A673 (cell line): Measurements from ENCODE around the gene ATP2B2. TPM values are rescaled to one million over a fixed set of nuclear protein-coding genes. Genes with fewer than 3 reads are reported as not detected.

Source experiments
- BruUV-seq: library from RNA; stranded (reverse); fragments of 400-500 nt; replicated peaks from 2 replicates; lab custom pipeline; 2021; lab: Mats Ljungman, UMichigan
- CTCF ChIA-PET: fragments of 300-600 bp; sonication (Branson Sonifier 250); formaldehyde crosslinking; loops from one replicate; lab custom pipeline; 2022; ENCODE audit warnings: antibody characterized with exemption; lab: Charles Lee
- POLR2A ChIA-PET: fragments of 300-600 bp; sonication (Branson Sonifier 250); formaldehyde crosslinking; loops from one replicate; lab custom pipeline; 2022; ENCODE audit warnings: antibody characterized with exemption; ENCODE audit not compliant: low non-redundant PET; lab: Charles Lee
- DNase-seq: peaks from one replicate; pipeline ENCODE4 v3.0.0-alpha.2; 2015; ENCODE audit warnings: low spot score
- H3K27ac ChIP-seq: fragments of 200-600 bp; sonication (generic); 2 replicates; pipeline ENCODE4 v1.5.1; 2016; ENCODE audit warnings: mixed run types, low read depth, mild to moderate bottlenecking, mixed read lengths, antibody characterized with exemption, low read length; ENCODE audit not compliant: poor library complexity, severe bottlenecking
- H3K27me3 ChIP-seq: fragments of 200-600 bp; sonication (generic); replicated peaks from 2 replicates; pipeline ENCODE4 v1.6.1; 2017; ENCODE audit warnings: mixed run types, low read depth, mild to moderate bottlenecking, mixed read lengths, antibody characterized with exemption, low read length; ENCODE audit not compliant: insufficient read depth, poor library complexity
- H3K36me3 ChIP-seq: fragments of 200-600 bp; sonication (generic); 2 replicates; pipeline ENCODE4 v1.6.1; 2016; ENCODE audit warnings: mixed run types, mild to moderate bottlenecking, mixed read lengths, antibody characterized with exemption, low read length; ENCODE audit not compliant: insufficient read depth, poor library complexity, severe bottlenecking
- H3K4me1 ChIP-seq: fragments of 200-600 bp; sonication (generic); 2 replicates; pipeline ENCODE4 v1.6.1; 2017; ENCODE audit warnings: mixed run types, mild to moderate bottlenecking, mixed read lengths, antibody characterized with exemption, low read length; ENCODE audit not compliant: insufficient read depth, poor library complexity, severe bottlenecking
- H3K4me3 ChIP-seq: fragments of 200-600 bp; sonication (generic); 2 replicates; pipeline ENCODE4 v1.5.1; 2016; ENCODE audit warnings: low read depth, mixed run types, mild to moderate bottlenecking, mixed read lengths, low read length; ENCODE audit not compliant: poor library complexity, severe bottlenecking
- H3K9me3 ChIP-seq: fragments of 200-600 bp; sonication (generic); 2 replicates; pipeline ENCODE4 v1.6.1; 2016; ENCODE audit warnings: mixed run types, low read depth, mild to moderate bottlenecking, mixed read lengths, antibody characterized with exemption, low read length; ENCODE audit not compliant: poor library complexity, severe bottlenecking
- CTCF ChIP-seq: fragments of 300-800, 200-600 bp; sonication (generic); conservative IDR thresholded peaks from 2 replicates; pipeline ENCODE4 v1.5.1; 2017; ENCODE audit warnings: low read depth, mild to moderate bottlenecking, antibody characterized with exemption, low read length, moderate library complexity, mixed read lengths
- EZH2 ChIP-seq: fragments of 200-600 bp; sonication (generic); IDR thresholded peaks from 2 replicates; pipeline ENCODE4 v1.6.1; 2017; ENCODE audit warnings: borderline replicate concordance, low read depth, mild to moderate bottlenecking, mixed read lengths, antibody characterized with exemption, low read length; ENCODE audit not compliant: poor library complexity, severe bottlenecking
- intact Hi-C: fragments of 100-400 bp; cut with micrococcal nuclease; formaldehyde crosslinking; loops from one replicate; pipeline ENCODE4 v1.10.0; 2022; ENCODE audit not compliant: unreplicated experiment
- total RNA-seq: library from RNA; stranded (reverse); gene quantifications from 2 replicates; pipeline ENCODE4 v1.2.3, GENCODE V29; 2021

ATP2B2 gene
- total RNA-seq, 1 experiment from 2014 or later, result 0.17 TPM

GRCh38 chr3:10393514-10393913 lies 111.9 kb downstream of the ATP2B2 start:
- Histone ChIP-seq H3K36me3 (no peaks in the 10 kb centered on the region), H3K27me3 (no peaks in the 10 kb centered on the region), H3K4me1 (no peaks in the 10 kb centered on the region), H3K27ac (no peak overlapping the region), H3K9me3 (no peaks in the 10 kb centered on the region), H3K4me3 (no peak overlapping the region)
- no peak for TF ChIP-seq CTCF
- no peak for TF ChIP-seq EZH2
- CTCF ChIA-PET, result no interaction called here
- no TSS peak for BruUV-seq
- DNase-seq, result no peak
- POLR2A ChIA-PET, result no interaction called here
- intact Hi-C loops, result no loop called here

GRCh38 chr3:10392906-10393461 lies 112.4 kb downstream of the ATP2B2 start:
- Histone ChIP-seq H3K4me1 (no peaks in the 10 kb centered on the region), H3K36me3 (no peaks in the 10 kb centered on the region), H3K27me3 (no peaks in the 10 kb centered on the region), H3K9me3 (peaks cover 1% of the 10 kb centered on the region), H3K4me3 (no peak overlapping the region), H3K27ac (no peak overlapping the region)
- intact Hi-C loops, result no loop called here
- ChIA-PET POLR2A (no interaction called here), CTCF (no interaction called here)
- TF ChIP-seq EZH2, result no peak
- no peak for TF ChIP-seq CTCF
- no TSS peak for BruUV-seq
- DNase-seq, result no peak

- H3K27me3 ChIP-seq, result no peaks in the 10 kb centered on the region
- ChIA-PET POLR2A (no interaction called here), CTCF (no interaction called here)
- peaks cover 4% of the 10 kb centered on the region for H3K9me3 ChIP-seq
- H3K36me3 ChIP-seq, result no peaks in the 10 kb centered on the region
- no peak overlapping the region for H3K27ac ChIP-seq
- intact Hi-C loops, result no loop called here
- H3K4me3 ChIP-seq, result no peak overlapping the region
- TF ChIP-seq EZH2, result no peak
- TF ChIP-seq CTCF, result 0 out of 2 replicates have a peak, but pooled peaks have one; percentile 9
- H3K4me1 ChIP-seq, result no peaks in the 10 kb centered on the region
- DNase-seq, result no peak
- no TSS peak for BruUV-seq
Observed at GRCh38 chr3:10392244-10392643, 113.1 kb downstream of the ATP2B2 start.
